NK-92 (cell line): ENCODE measurements around the gene DEFB113.
"Not testable (repeated sequence)": the region's sequence is repeated elsewhere in the genome, so short reads cannot be mapped to it uniquely, and the experiment has no call there.

Source experiments
- DNase-seq: peaks from one replicate; lab custom pipeline; 2025; ENCODE audit not compliant: unreplicated experiment; lab: John Stamatoyannopoulos, UW

The DEFB113 gene

GRCh38 chr6:49969605-49970004, at the start of gene DEFB113:
Gene DEFB113, minus strand, starts transcription at chr6:49969625. Its CDS starts 0 bp downstream, at chr6:49969625.
- no peak for DNase-seq

GRCh38 chr6:50007819-50008218, 38.4 kb upstream of the DEFB113 start:
- no peak for DNase-seq

- DNase-seq: no peak
Measured at GRCh38 chr6:50003139-50003538, 33.7 kb upstream of the DEFB113 start.

- DNase-seq: no peak
Measured at GRCh38 chr6:49995278-49995677, 25.9 kb upstream of the DEFB113 start.

GRCh38 chr6:49988900-49989299, 19.5 kb upstream of the DEFB113 start:
- no peak for DNase-seq

GRCh38 chr6:49987749-49988148, 18.3 kb upstream of the DEFB113 start:
- no peak for DNase-seq

- DNase-seq: no peak
Measured at GRCh38 chr6:49986551-49986950, 17.1 kb upstream of the DEFB113 start.

- no peak for DNase-seq
Measured at GRCh38 chr6:49982046-49982445, 12.6 kb upstream of the DEFB113 start.

GRCh38 chr6:49980898-49981297, 11.5 kb upstream of the DEFB113 start:
- DNase-seq: no peak

GRCh38 chr6:49979584-49979983, 10.2 kb upstream of the DEFB113 start:
- no peak for DNase-seq

- no peak for DNase-seq
Measured at GRCh38 chr6:49978332-49979226, 9.2 kb upstream of the DEFB113 start.

- no peak for DNase-seq
Measured at GRCh38 chr6:49966823-49967222, 2.6 kb downstream of the DEFB113 start.

- no peak for DNase-seq
Measured at GRCh38 chr6:49966334-49966733, 3.1 kb downstream of the DEFB113 start.

GRCh38 chr6:49964064-49964463, 5.4 kb downstream of the DEFB113 start, which contains the start of gene DEFB114:
Gene DEFB114, minus strand, starts transcription at chr6:49964164. Its CDS starts 59 bp downstream, at chr6:49964105.
- DNase-seq: no peak

GRCh38 chr6:49958180-49958579, 11.2 kb downstream of the DEFB113 start:
- no peak for DNase-seq

GRCh38 chr6:49955847-49956246, 13.6 kb downstream of the DEFB113 start:
- no peak for DNase-seq

- no peak for DNase-seq
Measured at GRCh38 chr6:49951926-49952325, 17.5 kb downstream of the DEFB113 start.

GRCh38 chr6:49950415-49950751, 19.0 kb downstream of the DEFB113 start:
- no peak for DNase-seq

- no peak for DNase-seq
Measured at GRCh38 chr6:49949062-49949461, 20.4 kb downstream of the DEFB113 start.

GRCh38 chr6:49946835-49947234, 22.6 kb downstream of the DEFB113 start:
- DNase-seq: no peak

- DNase-seq: not testable (repeated sequence)
Measured at GRCh38 chr6:49944068-49944467, 25.4 kb downstream of the DEFB113 start.

GRCh38 chr6:49939993-49940498, 29.4 kb downstream of the DEFB113 start:
- no peak for DNase-seq

GRCh38 chr6:49937811-49938210, 31.6 kb downstream of the DEFB113 start:
- DNase-seq: no peak
